ENCODE data around the gene MED8.
"Not testable (repeated sequence)": the region's sequence is repeated elsewhere in the genome, so short reads cannot be mapped to it uniquely, and the experiment has no call there.

DNA sequence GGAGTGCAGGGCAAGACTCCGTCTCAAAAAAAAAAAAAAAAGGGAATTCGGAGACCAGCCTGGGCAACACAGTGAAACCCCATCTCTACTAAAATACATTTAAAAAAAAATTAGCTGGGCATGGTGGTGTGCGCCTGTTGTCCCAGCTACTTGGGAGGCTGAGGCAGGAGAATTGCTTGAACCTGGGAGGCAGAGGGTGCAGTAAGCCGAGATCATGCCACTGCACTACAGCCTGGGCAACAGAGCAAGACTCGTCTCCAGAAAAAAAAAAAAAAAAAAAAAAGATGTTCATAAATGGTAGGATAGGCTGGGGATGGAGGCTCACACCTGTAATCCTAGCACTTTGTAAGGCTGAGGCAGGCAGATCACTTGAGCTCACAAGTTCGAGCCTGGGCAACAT lies 19.8 kb downstream of the MED8 start:
- TF ChIP-seq POLR2AphosphoS5 (IDR thresholded peaks at IDR 0.05; ENCODE audit: low read depth); JUNB (IDR thresholded peaks at IDR 0.05; ENCODE audit: unreplicated experiment); EZH2 (IDR thresholded peaks at IDR 0.05; ENCODE audit: low read depth, unreplicated experiment); EZH2phosphoT487 (IDR thresholded peaks at IDR 0.05; ENCODE audit: unreplicated experiment); STAT1 (IDR thresholded peaks at IDR 0.05; ENCODE audit: unreplicated experiment); CREB1 (CRISPR knock-in tag; IDR thresholded peaks at IDR 0.05; ENCODE audit: low read depth); ZNF114 (CRISPR knock-in tag; IDR thresholded peaks at IDR 0.05); NANOG (IDR thresholded peaks at IDR 0.05; ENCODE audit: borderline replicate concordance); ZNF331 (CRISPR knock-in tag; IDR thresholded peaks at IDR 0.05; ENCODE audit: low read depth): not testable (repeated sequence)
- TF ChIP-seq, protein P1, sequence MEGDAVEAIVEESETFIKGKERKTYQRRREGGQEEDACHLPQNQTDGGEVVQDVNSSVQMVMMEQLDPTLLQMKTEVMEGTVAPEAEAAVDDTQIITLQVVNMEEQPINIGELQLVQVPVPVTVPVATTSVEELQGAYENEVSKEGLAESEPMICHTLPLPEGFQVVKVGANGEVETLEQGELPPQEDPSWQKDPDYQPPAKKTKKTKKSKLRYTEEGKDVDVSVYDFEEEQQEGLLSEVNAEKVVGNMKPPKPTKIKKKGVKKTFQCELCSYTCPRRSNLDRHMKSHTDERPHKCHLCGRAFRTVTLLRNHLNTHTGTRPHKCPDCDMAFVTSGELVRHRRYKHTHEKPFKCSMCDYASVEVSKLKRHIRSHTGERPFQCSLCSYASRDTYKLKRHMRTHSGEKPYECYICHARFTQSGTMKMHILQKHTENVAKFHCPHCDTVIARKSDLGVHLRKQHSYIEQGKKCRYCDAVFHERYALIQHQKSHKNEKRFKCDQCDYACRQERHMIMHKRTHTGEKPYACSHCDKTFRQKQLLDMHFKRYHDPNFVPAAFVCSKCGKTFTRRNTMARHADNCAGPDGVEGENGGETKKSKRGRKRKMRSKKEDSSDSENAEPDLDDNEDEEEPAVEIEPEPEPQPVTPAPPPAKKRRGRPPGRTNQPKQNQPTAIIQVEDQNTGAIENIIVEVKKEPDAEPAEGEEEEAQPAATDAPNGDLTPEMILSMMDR (conservative IDR thresholded peaks at IDR 0.05; ENCODE audit: low read depth in 2 of 2): not testable (repeated sequence)
- TF ChIP-seq, protein P2, sequence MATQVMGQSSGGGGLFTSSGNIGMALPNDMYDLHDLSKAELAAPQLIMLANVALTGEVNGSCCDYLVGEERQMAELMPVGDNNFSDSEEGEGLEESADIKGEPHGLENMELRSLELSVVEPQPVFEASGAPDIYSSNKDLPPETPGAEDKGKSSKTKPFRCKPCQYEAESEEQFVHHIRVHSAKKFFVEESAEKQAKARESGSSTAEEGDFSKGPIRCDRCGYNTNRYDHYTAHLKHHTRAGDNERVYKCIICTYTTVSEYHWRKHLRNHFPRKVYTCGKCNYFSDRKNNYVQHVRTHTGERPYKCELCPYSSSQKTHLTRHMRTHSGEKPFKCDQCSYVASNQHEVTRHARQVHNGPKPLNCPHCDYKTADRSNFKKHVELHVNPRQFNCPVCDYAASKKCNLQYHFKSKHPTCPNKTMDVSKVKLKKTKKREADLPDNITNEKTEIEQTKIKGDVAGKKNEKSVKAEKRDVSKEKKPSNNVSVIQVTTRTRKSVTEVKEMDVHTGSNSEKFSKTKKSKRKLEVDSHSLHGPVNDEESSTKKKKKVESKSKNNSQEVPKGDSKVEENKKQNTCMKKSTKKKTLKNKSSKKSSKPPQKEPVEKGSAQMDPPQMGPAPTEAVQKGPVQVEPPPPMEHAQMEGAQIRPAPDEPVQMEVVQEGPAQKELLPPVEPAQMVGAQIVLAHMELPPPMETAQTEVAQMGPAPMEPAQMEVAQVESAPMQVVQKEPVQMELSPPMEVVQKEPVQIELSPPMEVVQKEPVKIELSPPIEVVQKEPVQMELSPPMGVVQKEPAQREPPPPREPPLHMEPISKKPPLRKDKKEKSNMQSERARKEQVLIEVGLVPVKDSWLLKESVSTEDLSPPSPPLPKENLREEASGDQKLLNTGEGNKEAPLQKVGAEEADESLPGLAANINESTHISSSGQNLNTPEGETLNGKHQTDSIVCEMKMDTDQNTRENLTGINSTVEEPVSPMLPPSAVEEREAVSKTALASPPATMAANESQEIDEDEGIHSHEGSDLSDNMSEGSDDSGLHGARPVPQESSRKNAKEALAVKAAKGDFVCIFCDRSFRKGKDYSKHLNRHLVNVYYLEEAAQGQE (IDR thresholded peaks at IDR 0.05; ENCODE audit: unreplicated experiment): not testable (repeated sequence)
- TF ChIP-seq, protein P3, sequence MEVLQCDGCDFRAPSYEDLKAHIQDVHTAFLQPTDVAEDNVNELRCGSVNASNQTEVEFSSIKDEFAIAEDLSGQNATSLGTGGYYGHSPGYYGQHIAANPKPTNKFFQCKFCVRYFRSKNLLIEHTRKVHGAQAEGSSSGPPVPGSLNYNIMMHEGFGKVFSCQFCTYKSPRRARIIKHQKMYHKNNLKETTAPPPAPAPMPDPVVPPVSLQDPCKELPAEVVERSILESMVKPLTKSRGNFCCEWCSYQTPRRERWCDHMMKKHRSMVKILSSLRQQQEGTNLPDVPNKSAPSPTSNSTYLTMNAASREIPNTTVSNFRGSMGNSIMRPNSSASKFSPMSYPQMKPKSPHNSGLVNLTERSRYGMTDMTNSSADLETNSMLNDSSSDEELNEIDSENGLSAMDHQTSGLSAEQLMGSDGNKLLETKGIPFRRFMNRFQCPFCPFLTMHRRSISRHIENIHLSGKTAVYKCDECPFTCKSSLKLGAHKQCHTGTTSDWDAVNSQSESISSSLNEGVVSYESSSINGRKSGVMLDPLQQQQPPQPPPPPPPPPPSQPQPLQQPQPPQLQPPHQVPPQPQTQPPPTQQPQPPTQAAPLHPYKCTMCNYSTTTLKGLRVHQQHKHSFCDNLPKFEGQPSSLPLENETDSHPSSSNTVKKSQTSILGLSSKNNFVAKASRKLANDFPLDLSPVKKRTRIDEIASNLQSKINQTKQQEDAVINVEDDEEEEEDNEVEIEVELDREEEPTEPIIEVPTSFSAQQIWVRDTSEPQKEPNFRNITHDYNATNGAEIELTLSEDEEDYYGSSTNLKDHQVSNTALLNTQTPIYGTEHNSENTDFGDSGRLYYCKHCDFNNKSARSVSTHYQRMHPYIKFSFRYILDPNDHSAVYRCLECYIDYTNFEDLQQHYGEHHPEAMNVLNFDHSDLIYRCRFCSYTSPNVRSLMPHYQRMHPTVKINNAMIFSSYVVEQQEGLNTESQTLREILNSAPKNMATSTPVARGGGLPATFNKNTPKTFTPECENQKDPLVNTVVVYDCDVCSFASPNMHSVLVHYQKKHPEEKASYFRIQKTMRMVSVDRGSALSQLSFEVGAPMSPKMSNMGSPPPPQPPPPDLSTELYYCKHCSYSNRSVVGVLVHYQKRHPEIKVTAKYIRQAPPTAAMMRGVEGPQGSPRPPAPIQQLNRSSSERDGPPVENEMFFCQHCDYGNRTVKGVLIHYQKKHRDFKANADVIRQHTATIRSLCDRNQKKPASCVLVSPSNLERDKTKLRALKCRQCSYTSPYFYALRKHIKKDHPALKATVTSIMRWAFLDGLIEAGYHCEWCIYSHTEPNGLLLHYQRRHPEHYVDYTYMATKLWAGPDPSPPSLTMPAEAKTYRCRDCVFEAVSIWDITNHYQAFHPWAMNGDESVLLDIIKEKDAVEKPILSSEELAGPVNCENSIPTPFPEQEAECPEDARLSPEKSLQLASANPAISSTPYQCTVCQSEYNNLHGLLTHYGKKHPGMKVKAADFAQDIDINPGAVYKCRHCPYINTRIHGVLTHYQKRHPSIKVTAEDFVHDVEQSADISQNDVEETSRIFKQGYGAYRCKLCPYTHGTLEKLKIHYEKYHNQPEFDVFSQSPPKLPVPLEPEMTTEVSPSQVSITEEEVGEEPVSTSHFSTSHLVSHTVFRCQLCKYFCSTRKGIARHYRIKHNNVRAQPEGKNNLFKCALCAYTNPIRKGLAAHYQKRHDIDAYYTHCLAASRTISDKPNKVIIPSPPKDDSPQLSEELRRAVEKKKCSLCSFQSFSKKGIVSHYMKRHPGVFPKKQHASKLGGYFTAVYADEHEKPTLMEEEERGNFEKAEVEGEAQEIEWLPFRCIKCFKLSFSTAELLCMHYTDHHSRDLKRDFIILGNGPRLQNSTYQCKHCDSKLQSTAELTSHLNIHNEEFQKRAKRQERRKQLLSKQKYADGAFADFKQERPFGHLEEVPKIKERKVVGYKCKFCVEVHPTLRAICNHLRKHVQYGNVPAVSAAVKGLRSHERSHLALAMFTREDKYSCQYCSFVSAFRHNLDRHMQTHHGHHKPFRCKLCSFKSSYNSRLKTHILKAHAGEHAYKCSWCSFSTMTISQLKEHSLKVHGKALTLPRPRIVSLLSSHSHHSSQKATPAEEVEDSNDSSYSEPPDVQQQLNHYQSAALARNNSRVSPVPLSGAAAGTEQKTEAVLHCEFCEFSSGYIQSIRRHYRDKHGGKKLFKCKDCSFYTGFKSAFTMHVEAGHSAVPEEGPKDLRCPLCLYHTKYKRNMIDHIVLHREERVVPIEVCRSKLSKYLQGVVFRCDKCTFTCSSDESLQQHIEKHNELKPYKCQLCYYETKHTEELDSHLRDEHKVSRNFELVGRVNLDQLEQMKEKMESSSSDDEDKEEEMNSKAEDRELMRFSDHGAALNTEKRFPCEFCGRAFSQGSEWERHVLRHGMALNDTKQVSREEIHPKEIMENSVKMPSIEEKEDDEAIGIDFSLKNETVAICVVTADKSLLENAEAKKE (CRISPR knock-in tag; IDR thresholded peaks at IDR 0.05): not testable (repeated sequence)
- TF ChIP-seq, protein P4, sequence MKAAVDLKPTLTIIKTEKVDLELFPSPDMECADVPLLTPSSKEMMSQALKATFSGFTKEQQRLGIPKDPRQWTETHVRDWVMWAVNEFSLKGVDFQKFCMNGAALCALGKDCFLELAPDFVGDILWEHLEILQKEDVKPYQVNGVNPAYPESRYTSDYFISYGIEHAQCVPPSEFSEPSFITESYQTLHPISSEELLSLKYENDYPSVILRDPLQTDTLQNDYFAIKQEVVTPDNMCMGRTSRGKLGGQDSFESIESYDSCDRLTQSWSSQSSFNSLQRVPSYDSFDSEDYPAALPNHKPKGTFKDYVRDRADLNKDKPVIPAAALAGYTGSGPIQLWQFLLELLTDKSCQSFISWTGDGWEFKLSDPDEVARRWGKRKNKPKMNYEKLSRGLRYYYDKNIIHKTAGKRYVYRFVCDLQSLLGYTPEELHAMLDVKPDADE (IDR thresholded peaks at IDR 0.05): not testable (repeated sequence)

Measured in GM23338 (cell line).